Measurements from ENCODE around the gene GNG13.
"Not testable (repeated sequence)": the region's sequence is repeated elsewhere in the genome, so short reads cannot be mapped to it uniquely, and the experiment has no call there.

The GNG13 gene

DNA sequence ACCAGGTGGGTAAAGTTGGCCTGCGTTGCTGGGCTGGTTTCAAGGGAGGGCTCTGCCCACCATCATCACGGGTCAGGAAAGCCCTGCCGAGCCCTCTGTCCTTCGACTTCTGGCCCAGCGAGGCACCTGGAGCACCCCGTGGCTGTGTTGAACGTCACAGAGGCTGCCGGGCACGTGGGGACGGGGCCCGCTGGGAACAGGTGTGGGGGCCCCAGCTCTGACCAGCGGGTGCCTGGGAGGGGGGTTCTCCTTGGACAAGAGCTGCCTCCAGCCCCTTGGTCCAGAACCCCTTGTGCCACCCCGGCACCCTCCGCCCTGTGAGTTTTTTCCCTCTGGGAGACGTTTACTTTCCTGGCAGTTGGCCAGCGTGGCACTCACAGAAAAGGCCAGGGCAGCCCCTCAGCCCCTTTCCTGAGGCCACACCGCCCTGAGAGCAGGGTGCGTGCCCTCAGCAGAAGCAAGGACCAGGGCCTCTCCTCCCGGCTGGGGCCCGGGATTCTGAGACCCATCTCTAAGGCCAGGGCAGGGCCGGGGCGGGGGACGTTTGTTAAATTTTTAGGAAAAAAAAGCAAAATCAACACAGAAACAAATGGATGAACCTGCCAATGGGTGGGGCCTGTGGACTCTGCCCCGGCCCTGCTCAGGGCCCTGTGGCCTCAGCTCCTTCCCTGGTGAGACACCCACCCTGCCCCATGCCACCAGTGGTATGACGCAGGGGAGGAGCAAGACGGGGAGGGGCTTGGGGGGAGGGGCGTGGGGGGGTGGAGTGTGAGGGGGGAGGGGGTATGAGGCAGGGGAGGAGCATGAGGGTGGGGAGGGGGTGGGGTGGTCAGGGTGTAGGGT lies 31.3 kb upstream of the GNG13 start:
- no peak for DNase-seq (ENCODE audit: low read depth in 2 of 2)

DNA sequence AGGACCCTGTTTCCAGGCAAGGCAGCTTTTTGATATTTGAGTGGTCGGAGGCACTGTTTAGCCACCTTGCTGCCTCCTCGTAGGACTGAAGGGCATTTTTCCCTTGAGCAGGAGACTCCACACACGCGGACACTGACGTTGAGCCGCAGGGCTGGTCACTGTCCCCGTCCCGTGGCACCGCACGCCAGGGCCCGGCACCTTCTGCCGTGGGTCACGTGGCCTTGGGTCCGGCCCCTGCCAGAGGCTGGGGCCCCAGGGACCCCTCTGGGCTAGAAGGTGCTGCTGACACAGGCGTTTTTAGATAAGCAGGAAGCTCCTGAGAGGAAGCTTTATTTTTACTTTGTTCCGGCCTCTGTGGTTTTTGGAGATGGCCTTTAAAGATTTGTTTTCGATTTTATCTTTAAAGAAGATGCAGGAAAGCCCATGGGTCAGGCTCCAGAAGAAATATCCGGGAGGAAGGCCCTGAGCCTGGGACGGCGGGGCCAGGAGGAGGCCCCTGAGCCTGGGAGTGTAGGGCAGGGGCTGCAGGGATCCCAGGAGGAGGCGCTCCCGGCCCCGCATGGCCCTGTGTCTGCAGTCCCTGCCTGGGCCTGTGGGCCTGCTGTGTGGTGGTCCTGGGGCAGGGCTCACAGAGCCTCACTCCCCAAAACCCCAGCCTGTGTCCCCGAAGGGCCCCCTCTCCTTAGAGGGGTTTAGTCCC lies 30.5 kb upstream of the GNG13 start:
- no peak for DNase-seq (ENCODE audit: low read depth in 2 of 2)

DNA sequence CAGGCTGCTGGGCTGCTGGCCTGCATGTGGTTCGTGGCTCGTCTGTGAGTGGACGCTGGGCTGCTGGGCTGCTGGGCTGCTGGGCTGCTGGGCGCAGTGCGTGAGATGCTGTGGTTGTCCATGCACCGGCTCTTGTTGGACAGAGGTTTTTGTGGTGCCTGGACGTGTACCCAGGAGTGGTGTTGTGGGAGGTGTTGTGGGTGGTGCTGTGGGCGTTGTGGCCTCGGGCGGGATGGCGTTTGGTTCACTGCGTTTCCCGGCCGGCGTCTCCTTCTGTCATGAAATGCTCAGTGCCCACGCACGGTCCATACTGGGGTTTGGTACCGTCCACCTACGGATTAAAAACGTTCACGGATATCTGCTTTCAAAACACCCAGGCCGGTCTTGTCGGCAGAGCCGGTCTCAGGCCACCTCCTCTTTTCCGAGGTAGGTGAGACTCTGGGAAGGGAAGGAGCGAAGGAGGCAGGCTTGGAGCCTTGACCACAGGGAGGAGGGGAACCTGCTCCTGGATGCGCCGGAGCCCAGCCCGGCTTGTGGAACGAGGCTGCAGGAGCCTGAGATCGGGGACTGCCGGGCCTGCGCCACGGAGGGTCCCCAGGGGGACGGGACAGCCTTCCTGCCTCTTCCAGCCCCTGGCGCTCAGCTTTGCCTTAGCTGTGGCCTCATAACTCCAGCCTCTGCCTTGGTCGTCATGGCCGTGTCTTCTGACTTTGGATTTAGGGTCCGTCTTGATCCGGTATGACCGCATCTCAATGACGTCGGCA lies 29.8 kb upstream of the GNG13 start:
- DNase-seq (ENCODE audit: low read depth in 2 of 2): no peak

DNA sequence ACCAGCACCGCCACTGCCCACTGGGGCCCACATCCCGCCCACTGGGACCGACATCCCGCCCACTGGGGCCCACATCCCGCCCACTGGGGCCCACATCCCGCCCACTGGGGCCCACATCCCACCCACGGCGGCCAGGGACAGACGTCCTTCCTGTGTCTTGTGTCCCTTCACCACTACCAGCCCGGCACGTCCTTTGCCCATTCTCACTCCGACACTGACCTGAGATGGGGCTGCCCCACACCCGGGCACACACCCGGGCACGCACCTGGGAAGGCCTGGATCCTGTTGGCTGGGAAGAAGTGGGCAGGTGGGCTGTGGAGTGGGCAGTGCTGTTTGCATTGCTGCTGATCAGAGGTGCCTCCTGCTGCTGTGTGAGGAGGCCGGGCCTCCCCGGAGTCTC lies 28.4 kb upstream of the GNG13 start:
- DNase-seq (ENCODE audit: low read depth in 2 of 2): no peak

DNA sequence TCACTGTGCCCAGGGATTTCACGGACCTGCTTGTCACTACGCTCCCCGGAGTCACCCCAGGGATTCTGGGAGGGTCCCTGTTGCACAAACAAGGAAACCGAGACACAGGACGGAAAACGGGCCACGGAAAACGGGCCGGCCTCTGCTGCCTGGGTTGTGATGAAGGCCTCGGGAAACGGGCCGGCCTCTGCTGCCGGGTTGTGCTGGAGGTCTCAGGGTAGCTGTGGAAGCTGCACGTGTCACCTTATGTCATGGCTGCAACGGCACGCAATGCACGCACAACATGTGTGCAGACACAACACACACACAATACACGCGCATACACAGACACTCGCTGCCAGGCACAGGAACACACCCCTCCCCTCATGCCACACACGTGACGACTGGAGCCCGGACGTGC lies 27.0 kb upstream of the GNG13 start:
- DNase-seq (ENCODE audit: low read depth in 2 of 2): no peak

DNA sequence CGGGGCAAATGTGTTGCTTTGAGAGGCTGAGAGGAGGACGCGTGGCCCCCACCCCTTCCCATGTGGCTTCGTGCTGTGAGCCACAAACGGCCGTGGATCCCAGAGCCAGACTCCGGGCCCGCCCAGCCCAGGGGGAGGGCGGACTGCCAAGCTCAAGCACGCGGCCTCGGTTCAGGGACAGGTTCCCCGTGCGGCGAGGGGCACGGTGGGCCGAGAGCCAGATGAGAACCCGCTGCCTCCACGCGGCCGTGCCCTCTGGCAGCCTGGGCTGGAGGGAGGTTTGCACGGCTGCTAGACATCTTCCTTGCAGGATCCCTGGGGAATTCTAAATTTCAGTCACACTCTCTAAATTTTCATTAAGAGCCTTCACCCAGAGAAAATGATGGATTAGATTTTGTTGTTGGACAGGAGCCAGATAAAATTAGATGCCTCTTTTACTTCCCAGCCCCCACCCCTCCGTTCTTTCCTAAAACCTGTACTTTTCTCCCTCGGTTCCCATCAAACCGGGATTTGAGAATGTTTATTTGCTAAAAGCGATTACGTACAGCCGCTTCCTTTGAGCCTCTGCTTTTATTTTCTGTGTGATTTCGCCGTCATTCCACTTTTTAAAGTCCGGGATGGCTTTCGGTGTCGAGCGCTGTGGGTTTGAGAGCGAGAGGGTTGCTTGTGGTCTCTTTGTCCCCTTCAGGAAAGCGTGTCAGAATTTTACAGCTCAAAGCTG lies 25.0 kb upstream of the GNG13 start:
- no peak for DNase-seq (ENCODE audit: low read depth in 2 of 2)

DNA sequence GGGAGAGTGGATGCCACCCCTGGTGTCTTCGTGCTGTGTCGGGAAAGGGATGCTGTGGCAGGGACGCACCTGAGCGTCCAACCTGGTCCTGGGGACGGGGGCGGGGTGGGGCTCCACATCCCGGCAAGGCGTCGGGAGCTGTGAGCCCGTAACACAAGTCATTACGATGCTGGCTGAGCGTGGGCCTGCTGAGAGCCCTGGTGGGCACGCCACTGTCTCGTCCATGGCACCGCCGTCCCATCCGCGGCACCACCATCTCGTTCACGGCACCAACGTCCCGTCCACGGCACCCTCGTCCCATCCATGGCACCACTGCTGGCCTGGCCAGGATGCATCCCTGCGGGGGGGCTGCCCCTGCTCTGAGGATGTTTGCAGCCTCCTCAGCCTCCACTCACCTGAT lies 24.1 kb upstream of the GNG13 start:
- DNase-seq (ENCODE audit: low read depth in 2 of 2): no peak

DNA sequence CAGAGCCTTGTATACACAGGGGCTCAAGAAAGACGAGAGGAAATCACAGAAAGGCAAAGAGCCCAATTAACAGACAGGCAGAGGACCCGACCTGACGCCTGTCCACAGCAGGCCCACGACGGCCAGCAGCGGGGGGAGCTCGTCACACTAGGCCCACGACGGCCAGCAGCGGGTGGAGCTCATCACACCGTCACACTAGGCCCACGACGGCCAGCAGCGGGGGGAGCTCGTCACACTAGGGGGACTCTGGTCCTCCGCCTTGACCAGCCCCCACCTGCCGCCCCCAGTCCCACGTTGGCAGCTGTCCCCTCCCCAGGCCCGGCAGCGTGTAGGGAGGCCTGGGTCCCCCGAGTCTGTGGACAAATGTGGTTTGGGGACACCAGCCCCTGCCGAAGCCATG lies 23.7 kb upstream of the GNG13 start:
- DNase-seq (ENCODE audit: low read depth in 2 of 2): no peak

DNA sequence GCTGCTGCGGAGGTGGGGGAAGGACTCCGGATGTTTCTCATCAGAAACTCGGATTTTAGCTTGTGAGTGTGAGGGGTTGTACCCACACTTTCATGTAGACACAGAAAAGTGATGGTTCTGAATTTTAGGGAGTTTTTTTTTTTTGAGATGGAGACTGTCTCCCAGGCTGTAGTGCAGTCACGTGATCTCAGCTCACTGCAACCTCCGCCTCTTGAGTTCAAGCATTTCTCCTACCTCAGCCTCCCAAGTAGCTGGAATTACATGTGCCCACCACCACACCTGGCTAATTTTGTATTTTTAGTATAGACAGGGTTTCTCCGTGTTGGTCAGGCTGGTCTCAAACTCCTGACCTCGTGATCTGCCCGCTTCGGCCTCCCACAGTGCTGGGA lies 22.4 kb upstream of the GNG13 start:
- no peak for DNase-seq (ENCODE audit: low read depth in 2 of 2)

DNA sequence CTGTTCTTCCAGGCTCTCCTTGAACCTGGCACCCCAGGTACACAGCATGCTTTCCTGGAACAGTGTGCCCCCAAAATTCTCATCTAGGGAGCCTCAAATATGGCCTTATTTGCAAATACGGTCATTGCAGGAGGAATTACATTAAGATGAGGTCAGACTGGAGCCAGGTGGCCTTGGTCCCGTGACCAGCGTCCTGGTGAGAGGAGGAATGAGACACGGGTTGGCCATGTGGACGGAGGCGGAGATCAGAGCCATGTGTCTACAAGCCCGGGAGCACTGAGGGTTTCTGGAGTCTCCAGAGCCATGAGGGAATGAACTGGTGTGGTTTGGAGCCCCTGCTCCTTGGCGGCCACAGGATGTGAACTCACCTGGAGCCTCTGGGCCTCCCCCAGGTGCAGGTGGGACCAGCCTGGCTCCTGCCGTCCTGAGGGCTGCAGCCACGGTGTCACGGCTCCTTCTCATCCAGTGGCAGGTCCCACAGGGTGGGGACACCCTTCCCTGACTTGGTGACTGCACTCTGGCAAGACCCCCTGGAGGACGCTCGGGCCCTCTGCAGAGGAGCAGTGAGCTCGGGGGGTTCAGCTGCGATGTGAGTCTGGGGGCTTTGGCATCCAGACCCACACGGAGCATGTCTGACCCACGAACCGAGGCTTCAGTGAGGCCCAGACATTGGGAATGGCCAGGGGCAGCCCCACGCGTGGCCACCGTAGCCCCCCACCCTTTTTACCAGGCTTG lies 21.8 kb upstream of the GNG13 start:
- no peak for DNase-seq (ENCODE audit: low read depth in 2 of 2)

DNA sequence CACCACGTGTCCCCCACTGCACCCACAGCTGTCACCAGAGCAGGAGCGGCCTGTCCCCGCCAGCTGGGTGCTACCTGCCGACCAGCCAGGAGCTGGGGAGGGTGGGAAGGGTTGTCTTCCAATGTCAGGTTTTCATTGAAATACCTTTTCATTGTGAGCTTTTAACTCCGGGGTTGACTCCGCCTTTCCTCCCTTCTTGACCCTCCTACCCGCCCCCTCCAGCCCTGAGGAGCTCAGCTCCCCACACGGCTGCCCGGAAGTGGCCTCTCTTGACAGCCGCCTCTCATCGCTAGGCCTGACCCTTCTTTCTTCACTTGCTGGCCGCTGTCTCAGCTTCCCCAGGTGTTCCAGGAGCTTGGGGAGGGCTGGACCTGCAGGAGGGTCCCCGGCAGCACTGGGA lies 21.2 kb upstream of the GNG13 start:
- no peak for DNase-seq (ENCODE audit: low read depth in 2 of 2)

DNA sequence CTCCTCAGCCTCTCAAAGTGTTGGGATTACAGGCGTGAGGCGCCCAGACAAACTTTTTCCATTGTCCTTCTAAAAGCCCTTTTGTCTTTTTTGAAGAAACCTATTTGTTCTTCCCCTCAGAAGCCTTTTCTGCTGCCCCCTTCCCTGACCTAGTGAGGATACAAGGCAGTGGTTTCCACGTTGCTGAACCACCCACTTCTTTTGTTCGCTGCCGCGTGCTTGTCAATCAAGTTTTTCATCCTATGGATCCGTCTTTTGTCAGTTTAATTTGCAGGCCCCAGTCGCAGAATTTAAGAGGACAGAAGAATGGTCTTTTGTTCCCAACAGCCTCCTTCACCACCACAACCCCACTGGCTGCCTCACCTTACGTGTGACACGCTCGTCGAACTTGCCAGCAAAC lies 20.2 kb upstream of the GNG13 start:
- DNase-seq (ENCODE audit: low read depth in 2 of 2): no peak

DNA sequence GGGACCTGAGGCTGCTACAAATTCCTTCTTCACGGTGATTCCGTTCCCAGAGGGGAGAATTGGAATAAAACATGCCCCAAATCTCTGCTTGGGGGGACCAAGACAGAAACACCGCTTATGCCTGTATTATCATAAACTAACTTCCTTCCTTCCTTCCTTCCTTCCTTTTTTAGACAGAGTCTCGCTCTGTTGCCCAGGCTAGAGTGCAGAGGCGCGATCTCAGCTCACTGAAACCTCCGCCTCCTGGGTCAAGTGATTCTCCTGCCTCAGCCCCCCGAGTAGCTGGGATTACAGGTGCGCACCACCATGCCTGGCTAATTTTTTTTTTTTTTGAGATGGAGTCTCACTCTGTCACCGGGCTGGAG lies 19.5 kb upstream of the GNG13 start:
- not testable (repeated sequence) for DNase-seq (ENCODE audit: low read depth in 2 of 2)

DNA sequence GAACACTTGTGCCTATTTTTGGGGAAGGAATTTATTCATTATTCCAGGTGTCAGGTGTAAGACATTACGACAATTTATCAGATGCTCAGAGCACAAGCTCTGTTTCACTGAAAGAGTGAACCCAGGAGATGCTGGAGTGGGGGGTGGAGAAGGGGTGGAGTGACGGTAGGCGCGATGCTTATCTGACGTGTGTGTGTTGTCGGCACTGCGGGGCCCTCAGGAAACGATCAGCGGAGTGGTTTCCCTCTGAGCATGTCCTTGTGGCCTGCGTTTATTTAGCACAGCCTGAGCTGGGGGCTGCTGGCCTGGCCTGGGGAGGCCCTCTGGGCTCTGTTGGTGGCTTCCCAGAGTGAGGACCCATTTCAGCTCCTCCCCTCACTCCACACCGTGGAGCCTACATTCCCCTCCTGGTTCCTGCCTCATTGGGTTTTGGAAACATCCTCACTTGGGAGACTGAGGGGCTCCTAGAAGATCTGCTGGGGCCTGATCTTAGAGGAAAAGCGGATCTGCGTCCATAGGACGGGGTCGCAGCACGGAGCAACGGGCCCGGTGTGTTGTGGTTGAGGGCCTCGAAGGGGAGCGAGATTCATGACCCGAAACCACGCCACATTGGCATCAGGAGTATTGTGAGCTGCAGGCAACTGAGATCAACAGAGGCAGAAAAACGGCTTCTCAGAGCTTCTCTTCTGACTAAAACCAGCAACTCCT lies 19.0 kb upstream of the GNG13 start:
- no peak for DNase-seq (ENCODE audit: low read depth in 2 of 2)

DNA sequence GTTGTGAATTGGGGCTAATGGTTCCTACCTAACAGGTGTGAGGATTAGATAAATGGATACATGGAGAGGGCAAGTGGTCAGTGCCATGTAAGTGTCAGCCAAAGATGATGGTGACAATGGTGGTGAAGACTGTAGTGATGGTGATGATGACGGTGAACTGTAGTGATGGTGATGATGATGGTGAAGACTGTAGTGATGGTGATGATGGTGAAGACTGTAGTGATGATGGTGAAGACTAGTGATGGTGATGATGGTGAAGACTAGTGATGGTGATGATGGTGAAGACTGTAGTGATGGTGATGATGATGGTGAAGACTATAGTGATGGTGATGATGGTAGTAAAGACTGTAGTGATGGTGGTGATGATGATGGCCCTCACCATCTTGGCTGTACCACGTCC lies 18.1 kb upstream of the GNG13 start:
- no peak for DNase-seq (ENCODE audit: low read depth in 2 of 2)

DNA sequence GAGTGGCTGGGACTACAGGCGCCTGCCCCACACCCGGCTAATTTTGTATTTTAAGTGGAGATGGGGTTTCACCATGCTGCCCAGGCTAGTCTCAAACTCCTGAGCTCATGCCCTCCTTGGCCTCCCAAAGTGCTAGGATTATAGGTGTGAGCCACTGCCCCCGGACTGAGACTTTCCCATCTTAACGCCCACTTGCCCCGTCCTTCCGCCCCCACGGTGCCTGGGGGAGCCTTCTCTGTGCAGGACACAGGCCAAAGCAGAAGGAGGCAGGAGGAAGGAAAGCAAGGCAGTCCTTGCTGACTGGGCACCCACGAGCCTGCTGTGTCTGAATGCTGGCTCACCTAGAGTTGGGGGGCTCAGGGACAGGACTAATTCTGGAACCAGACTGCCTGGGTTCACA lies 17.6 kb upstream of the GNG13 start:
- no peak for DNase-seq (ENCODE audit: low read depth in 2 of 2)

DNA sequence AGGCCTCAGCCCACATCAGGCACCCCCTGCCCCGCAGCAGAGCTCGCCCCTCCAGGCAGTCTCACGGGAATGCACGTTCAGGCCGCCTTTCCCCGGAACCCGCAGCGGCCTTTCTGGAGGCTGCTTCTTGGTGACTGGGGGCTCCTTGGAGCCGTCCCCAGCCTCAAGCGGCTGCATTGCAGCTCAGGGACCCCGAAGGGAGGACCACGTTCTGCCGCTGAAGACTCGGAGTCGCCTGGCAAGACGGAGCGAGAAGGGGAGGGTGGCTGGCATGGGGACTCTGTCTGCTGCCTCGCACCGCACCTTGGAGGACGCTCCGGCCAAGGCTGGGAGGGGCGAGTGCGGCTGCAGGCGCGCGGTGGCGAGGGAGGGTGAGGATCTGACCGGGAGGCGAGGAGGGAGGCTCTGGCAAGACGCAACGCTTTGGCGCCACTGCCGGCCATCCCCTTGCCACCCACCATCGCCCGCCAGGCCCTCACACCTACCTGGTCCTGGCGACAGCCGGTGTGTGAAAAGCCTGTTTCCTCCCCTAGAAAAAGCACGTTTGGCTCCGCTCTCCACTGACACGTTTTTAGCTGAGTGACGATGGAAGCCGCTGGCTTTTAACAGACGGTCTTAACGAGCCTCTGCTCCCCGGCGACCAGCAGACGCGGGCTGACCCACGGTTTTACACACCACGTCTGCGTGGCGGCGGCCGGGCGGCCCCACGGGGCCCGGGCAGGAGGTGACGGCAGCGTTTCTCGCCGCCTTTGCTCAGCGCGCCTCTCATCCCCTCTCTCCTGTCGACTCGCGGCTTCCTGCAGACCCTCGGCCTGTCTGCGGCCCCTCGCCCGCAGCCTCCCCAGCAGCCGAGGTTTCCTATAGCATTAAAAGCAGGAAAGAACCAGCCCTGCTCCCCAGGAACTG lies 16.7 kb upstream of the GNG13 start:
- no peak for DNase-seq (ENCODE audit: low read depth in 2 of 2)

DNA sequence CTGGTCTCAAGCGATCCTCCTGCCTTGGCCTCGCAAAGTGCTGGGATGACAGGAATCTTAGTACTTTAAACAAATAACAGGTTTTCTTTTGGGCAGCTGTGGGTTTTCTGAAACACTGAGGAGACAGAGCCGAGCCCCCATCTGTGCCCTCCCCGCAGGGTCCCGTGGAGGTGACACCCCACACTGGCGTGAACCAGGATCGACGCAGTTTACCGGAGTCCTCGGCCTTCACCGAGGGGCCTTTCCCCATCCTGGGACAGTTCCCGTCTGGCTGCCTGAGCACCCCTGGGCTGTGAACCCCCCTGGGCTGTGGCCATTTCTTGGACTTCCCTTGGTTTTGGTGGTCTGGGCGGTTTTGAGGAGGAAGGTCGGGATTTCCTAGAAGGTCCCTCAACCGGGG lies 15.3 kb upstream of the GNG13 start:
- DNase-seq (ENCODE audit: low read depth in 2 of 2): no peak

DNA sequence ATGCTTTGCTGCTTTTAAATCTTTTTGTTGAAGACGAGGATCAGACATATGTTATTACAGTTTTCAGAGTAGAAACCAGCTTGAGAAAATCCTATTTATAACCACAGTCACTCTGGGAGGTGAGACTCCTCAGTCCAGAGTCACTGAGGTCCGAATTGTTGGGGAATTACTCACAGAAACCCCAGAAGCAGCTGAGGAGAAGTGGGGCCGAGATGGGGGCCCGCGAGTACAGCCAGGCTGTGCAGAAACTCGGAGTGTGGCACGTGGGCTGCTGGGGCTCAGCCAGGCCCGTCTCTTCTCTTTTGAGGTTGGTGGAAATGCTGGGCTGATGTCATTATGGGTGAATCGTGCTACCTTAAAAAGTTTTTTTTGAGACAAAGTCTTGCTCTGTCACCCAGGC lies 14.4 kb upstream of the GNG13 start:
- no peak for DNase-seq (ENCODE audit: low read depth in 2 of 2)

DNA sequence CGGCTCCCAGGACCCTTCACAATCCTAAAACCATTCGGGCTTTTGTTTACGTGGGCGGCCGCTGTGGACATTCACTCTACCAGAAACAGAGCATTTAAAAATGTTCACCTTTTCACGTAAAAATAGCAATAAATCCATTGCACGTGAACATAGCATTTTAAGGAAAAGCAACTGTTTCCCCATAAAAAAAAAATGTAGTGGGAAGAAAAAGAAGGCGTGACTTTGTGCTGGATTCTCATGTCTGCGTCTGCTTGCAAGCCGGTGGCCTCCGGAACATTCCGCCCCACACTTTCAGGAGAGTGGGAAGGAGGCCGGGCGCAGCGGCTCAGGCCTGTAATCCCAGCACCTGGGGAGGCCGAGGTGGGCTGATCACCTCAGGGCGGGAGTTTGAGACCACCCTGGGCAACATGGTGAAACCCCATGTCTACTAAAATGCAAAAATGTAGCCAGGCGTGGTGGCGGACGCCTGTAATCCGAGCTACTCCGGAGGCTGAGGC lies 13.4 kb upstream of the GNG13 start:
- DNase-seq (ENCODE audit: low read depth in 2 of 2): no peak

All from activated CD4-positive, alpha-beta T cell treated with anti-CD3 and anti-CD28 coated beads for 24 hours (primary cell).